ENCODE measurements around the gene GM2A.
"Not testable (repeated sequence)": the region's sequence is repeated elsewhere in the genome, so short reads cannot be mapped to it uniquely, and the experiment has no call there.

Gene GM2A

DNA sequence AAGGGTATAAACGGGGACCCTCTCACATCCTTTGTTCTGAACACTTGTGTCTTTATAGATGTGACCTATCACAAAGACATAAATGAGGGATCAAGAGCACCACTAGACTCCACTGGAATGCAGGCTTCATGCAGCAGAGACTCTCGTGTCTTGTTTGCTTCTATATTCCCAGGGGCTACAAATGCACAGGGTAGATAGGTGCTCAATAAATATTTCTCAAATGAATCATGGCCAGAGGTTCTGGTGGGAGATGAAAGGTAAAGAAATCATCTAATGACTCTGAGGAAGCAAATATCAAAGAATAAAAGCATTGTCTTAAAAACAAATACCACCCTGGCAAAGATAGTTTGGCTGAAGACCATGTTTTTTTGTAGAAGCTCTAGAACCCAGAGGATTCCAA lies 44.0 kb downstream of the GM2A start:
- H3K4me1 ChIP-seq (ENCODE audit: control insufficient read depth in 1 of 2, insufficient read depth in 2 of 2, low read length in 2 of 2), result peaks cover 3 to 6% of the 10 kb centered on the region in 2 experiments
- H3K9ac ChIP-seq (ENCODE audit: low read length), result no peak overlapping the region
- H4K91ac ChIP-seq (ENCODE audit: low read depth, low read length), result no peak overlapping the region
- H3K79me2 ChIP-seq (ENCODE audit: control insufficient read depth, insufficient read depth, low read length, poor library complexity), result no peaks in the 10 kb centered on the region
- no peak overlapping the region for H2AK5ac ChIP-seq (ENCODE audit: low read length)
- H3K4me2 ChIP-seq (ENCODE audit: low read length), result no peak overlapping the region
- no peak overlapping the region for H2BK120ac ChIP-seq (ENCODE audit: insufficient read depth, low read length, poor library complexity)
- H2BK12ac ChIP-seq (ENCODE audit: low read length), result no peak overlapping the region
- no peak overlapping the region for H4K12ac ChIP-seq (ENCODE audit: low read depth, low read length)
- H2AFZ ChIP-seq (ENCODE audit: insufficient read depth, low read length, poor library complexity), result no peak overlapping the region
- no CpG with 5 or more reads among the region's 2 CpGs for WGBS (ENCODE audit: extremely low coverage, insufficient coverage, insufficient read length)
- H3K23ac ChIP-seq (ENCODE audit: low read length), result no peak overlapping the region
- H3K79me1 ChIP-seq (ENCODE audit: low read length), result no peaks in the 10 kb centered on the region
- H3K14ac ChIP-seq (ENCODE audit: low read length), result no peak overlapping the region
- H3K18ac ChIP-seq (ENCODE audit: low read length), result no peak overlapping the region
- H3K4ac ChIP-seq (ENCODE audit: low read depth, low read length), result no peak overlapping the region
- no peak overlapping the region for H3K27ac ChIP-seq (ENCODE audit: low read depth, low read length)
- H2BK5ac ChIP-seq (ENCODE audit: low read depth, low read length, poor library complexity), result no peak overlapping the region
- H3K9me3 ChIP-seq (ENCODE audit: insufficient read depth, low read depth, low read length), result no peaks in the 10 kb centered on the region
- H3K27me3 ChIP-seq (ENCODE audit: insufficient read depth, low read length), result no peaks in the 10 kb centered on the region
- no peaks in the 10 kb centered on the region for H3K36me3 ChIP-seq (ENCODE audit: control insufficient read depth in 1 of 2, insufficient read depth in 2 of 2, low read length in 2 of 2)
- no peak for DNase-seq
- no peak overlapping the region for H4K8ac ChIP-seq (ENCODE audit: low read depth, low read length)
- H3K4me3 ChIP-seq (ENCODE audit: low read depth, low read length), result no peak overlapping the region

DNA sequence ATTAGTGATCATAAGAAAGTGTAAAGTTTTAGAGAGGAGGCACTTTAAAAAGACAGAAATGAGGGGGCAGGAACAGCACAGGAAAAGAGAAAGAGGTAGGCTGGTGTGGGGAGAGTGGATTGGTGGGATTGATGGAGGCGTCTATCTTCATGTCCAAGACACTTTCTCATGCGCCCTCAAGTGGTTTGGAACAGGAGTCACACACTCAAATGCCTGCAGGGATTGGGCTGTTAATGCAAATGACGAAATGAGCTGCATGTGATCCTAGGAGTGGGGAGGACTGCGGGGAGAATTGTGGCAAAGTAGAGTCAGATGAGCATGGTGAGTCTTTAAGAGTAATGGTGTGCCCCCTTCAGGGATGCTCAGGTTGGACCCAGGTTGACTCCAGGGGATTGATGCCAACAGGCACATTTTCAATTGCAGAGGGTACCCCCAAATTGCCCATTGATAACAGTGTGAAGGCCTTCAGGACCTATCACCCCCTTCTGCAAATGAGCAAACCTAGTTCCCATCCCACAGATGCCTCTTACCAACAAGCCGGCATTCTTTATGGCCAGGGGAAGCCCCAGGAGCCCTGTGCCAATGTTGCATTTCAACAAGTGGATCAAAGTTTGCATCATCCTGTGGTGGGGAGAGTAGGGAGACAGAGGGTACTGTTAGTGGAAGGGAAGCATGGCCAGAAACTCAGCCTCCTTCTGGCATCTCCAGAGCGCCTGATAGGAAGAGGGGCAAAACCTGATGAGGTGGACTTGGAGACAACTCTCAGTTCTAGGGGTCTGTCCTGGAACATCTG lies 45.3 kb downstream of the GM2A start:
- peaks cover 2% of the 10 kb centered on the region for H3K79me1 ChIP-seq (ENCODE audit: low read length)
- H2AFZ ChIP-seq (ENCODE audit: insufficient read depth, low read length, poor library complexity), result no peak overlapping the region
- no peak overlapping the region for H2AK5ac ChIP-seq (ENCODE audit: low read length)
- no peaks in the 10 kb centered on the region for H3K79me2 ChIP-seq (ENCODE audit: control insufficient read depth, insufficient read depth, low read length, poor library complexity)
- H3K4me3 ChIP-seq (ENCODE audit: low read depth, low read length), result no peak overlapping the region
- no peak overlapping the region for H2BK120ac ChIP-seq (ENCODE audit: insufficient read depth, low read length, poor library complexity)
- H3K4ac ChIP-seq (ENCODE audit: low read depth, low read length), result no peak overlapping the region
- H3K4me2 ChIP-seq (ENCODE audit: low read length), result no peak overlapping the region
- H3K23ac ChIP-seq (ENCODE audit: low read length), result no peak overlapping the region
- no peaks in the 10 kb centered on the region for H3K27me3 ChIP-seq (ENCODE audit: insufficient read depth, low read length)
- no peak overlapping the region for H2BK12ac ChIP-seq (ENCODE audit: low read length)
- no CpG with 5 or more reads among the region's 6 CpGs for WGBS (ENCODE audit: extremely low coverage, insufficient coverage, insufficient read length)
- H3K9me3 ChIP-seq (ENCODE audit: insufficient read depth, low read depth, low read length), result no peaks in the 10 kb centered on the region
- H4K91ac ChIP-seq (ENCODE audit: low read depth, low read length), result no peak overlapping the region
- no peak overlapping the region for H3K27ac ChIP-seq (ENCODE audit: low read depth, low read length)
- no peaks in the 10 kb centered on the region for H3K36me3 ChIP-seq (ENCODE audit: control insufficient read depth in 1 of 2, insufficient read depth in 2 of 2, low read length in 2 of 2)
- no peak overlapping the region for H2BK5ac ChIP-seq (ENCODE audit: low read depth, low read length, poor library complexity)
- H4K8ac ChIP-seq (ENCODE audit: low read depth, low read length), result no peak overlapping the region
- H3K14ac ChIP-seq (ENCODE audit: low read length), result no peak overlapping the region
- DNase-seq, result no peak
- H3K9ac ChIP-seq (ENCODE audit: low read length), result no peak overlapping the region
- no peak overlapping the region for H3K18ac ChIP-seq (ENCODE audit: low read length)
- H4K12ac ChIP-seq (ENCODE audit: low read depth, low read length), result no peak overlapping the region
- H3K4me1 ChIP-seq (ENCODE audit: control insufficient read depth in 1 of 2, insufficient read depth in 2 of 2, low read length in 2 of 2), result peaks cover 3 to 6% of the 10 kb centered on the region in 2 experiments

DNA sequence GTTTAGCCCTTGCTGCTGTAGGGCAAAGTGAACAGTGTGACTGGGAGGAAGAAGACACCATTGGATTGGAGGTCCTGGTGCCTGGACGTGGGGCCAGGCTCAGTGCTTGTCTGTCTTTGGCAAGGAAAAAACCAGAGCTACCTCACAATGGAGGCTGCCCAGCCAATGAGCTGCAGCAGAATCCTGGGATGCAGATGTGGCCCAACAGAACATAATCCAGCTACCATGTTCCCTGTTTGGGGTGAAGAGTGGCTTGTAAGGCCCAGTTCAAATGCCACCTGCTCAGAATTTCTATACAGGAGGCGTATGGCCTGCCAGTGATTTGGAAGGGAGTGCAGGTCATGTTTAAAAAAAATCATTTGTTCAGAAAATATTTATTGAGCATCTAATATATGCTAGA lies 50.7 kb downstream of the GM2A start, which contains the start of gene SLC36A3:
Gene SLC36A3, minus strand, starts transcription at position 101 of the 400 bp plus-strand sequence. CDS start 412 bp downstream, outside the sequence.
- Histone ChIP-seq H3K27ac (ENCODE audit: low read depth, low read length) (no peak within 1 kb of the TSS), H3K79me2 (ENCODE audit: control insufficient read depth, insufficient read depth, low read length, poor library complexity) (no peaks in the 10 kb centered on the region), H3K18ac (ENCODE audit: low read length) (no peak within 1 kb of the TSS), H3K4ac (ENCODE audit: low read depth, low read length) (no peak within 1 kb of the TSS), H3K79me1 (ENCODE audit: low read length) (peaks cover 2% of the 10 kb centered on the region), H2BK12ac (ENCODE audit: low read length) (peak within 1 kb of the TSS; percentile 18), H3K36me3 (ENCODE audit: control insufficient read depth in 1 of 2, insufficient read depth in 2 of 2, low read length in 2 of 2) (no peaks in the 10 kb centered on the region), H2AFZ (ENCODE audit: insufficient read depth, low read length, poor library complexity) (no peak within 1 kb of the TSS), H2BK5ac (ENCODE audit: low read depth, low read length, poor library complexity) (no peak within 1 kb of the TSS), H3K27me3 (ENCODE audit: insufficient read depth, low read length) (no peaks in the 10 kb centered on the region), H3K14ac (ENCODE audit: low read length) (no peak within 1 kb of the TSS), H3K4me2 (ENCODE audit: low read length) (no peak within 1 kb of the TSS), H2BK120ac (ENCODE audit: insufficient read depth, low read length, poor library complexity) (no peak within 1 kb of the TSS), H4K12ac (ENCODE audit: low read depth, low read length) (no peak within 1 kb of the TSS), H3K4me3 (ENCODE audit: low read depth, low read length) (no peak within 1 kb of the TSS), H4K91ac (ENCODE audit: low read depth, low read length) (no peak within 1 kb of the TSS), H4K8ac (ENCODE audit: low read depth, low read length) (no peak within 1 kb of the TSS), H2AK5ac (ENCODE audit: low read length) (no peak within 1 kb of the TSS), H3K9ac (ENCODE audit: low read length) (no peak within 1 kb of the TSS), H3K9me3 (ENCODE audit: insufficient read depth, low read depth, low read length) (no peaks in the 10 kb centered on the region), H3K23ac (ENCODE audit: low read length) (no peak within 1 kb of the TSS), H3K4me1 (ENCODE audit: control insufficient read depth in 1 of 2, insufficient read depth in 2 of 2, low read length in 2 of 2) (peaks cover 3 to 6% of the 10 kb centered on the region in 2 experiments)
- DNase-seq, result no peak
- WGBS (ENCODE audit: extremely low coverage, insufficient coverage, insufficient read length), result no CpG with 5 or more reads among the region's 2 CpGs

DNA sequence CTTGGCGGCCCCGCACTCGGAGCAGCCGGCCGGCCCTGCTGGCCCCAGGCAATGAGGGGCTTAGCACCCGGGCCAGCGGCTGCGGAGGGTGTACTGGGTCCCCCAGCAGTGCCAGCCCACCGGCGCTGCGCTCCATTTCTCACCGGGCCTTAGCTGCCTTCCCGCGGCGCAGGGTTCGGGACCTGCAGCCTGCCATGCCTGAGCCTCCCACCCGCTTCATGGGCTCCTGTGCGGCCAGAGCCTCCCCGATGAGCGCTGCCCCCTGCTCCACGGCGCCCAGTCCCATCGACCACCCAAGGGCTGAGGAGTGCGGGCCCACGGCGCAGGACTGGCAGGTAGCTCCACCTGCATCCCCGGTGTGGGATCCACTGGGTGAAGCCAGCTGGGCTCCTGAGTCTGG lies 56.3 kb downstream of the GM2A start:
- H3K36me3 ChIP-seq (ENCODE audit: control insufficient read depth in 1 of 2, insufficient read depth in 2 of 2, low read length in 2 of 2); H2BK12ac ChIP-seq (ENCODE audit: low read length); H3K27me3 ChIP-seq (ENCODE audit: insufficient read depth, low read length); H4K91ac ChIP-seq (ENCODE audit: low read depth, low read length); H3K4me2 ChIP-seq (ENCODE audit: low read length); DNase-seq; H3K23ac ChIP-seq (ENCODE audit: low read length); H3K27ac ChIP-seq (ENCODE audit: low read depth, low read length); H3K4me1 ChIP-seq (ENCODE audit: control insufficient read depth in 1 of 2, insufficient read depth in 2 of 2, low read length in 2 of 2); H2BK5ac ChIP-seq (ENCODE audit: low read depth, low read length, poor library complexity); H3K18ac ChIP-seq (ENCODE audit: low read length); H4K12ac ChIP-seq (ENCODE audit: low read depth, low read length); H3K4me3 ChIP-seq (ENCODE audit: low read depth, low read length); H3K9me3 ChIP-seq (ENCODE audit: insufficient read depth, low read depth, low read length); H2AK5ac ChIP-seq (ENCODE audit: low read length); H3K79me2 ChIP-seq (ENCODE audit: control insufficient read depth, insufficient read depth, low read length, poor library complexity); H4K8ac ChIP-seq (ENCODE audit: low read depth, low read length); H3K79me1 ChIP-seq (ENCODE audit: low read length); H2BK120ac ChIP-seq (ENCODE audit: insufficient read depth, low read length, poor library complexity); H3K9ac ChIP-seq (ENCODE audit: low read length); H3K14ac ChIP-seq (ENCODE audit: low read length); H3K4ac ChIP-seq (ENCODE audit: low read depth, low read length); H2AFZ ChIP-seq (ENCODE audit: insufficient read depth, low read length, poor library complexity): not testable (repeated sequence)
- no CpG with 5 or more reads among the region's 27 CpGs for WGBS (ENCODE audit: extremely low coverage, insufficient coverage, insufficient read length)

Data from trophoblast cell (in vitro differentiated cells and primary cell).